RWPE2 (cell line): ENCODE results near the gene PLAAT3.
A peak's percentile ranks its signal among the peaks of the same experiment; 100 is the strongest.
"Not testable (repeated sequence)": the region's sequence is repeated elsewhere in the genome, so short reads cannot be mapped to it uniquely, and the experiment has no call there.

ENCODE experiments used
- ATAC-seq: fragments of 200-7000 bp; cut with Tn5 transposase; 3 replicates; pipeline ENCODE4 v1.9.1; 2021; ENCODE audit warnings: low read depth
- DNase-seq: peaks from one replicate; pipeline ENCODE4 v3.0.0-alpha.2; 2020; ENCODE audit warnings: low spot score
- H3K27ac ChIP-seq: fragments of 450-650 bp; 2 replicates; pipeline ENCODE4 v1.5.1; 2017; ENCODE audit warnings: mild to moderate bottlenecking; ENCODE audit not compliant: poor library complexity, severe bottlenecking
- H3K27me3 ChIP-seq: fragments of 250-450 bp; sonication (Bioruptor Pico); 2 replicates; pipeline ENCODE4 v1.5.1; 2021; ENCODE audit warnings: mild to moderate bottlenecking, moderate library complexity; ENCODE audit not compliant: insufficient read depth, poor library complexity, severe bottlenecking
- H3K36me3 ChIP-seq: fragments of 250-450 bp; sonication (Bioruptor Pico); 2 replicates; pipeline ENCODE4 v1.5.1; 2020; ENCODE audit warnings: low read depth, mild to moderate bottlenecking, moderate library complexity
- H3K4me1 ChIP-seq: fragments of 250-450 bp; sonication (Bioruptor Pico); 2 replicates; pipeline ENCODE4 v1.5.1; 2021; ENCODE audit warnings: mild to moderate bottlenecking, moderate library complexity; ENCODE audit not compliant: insufficient read depth, poor library complexity, severe bottlenecking
- H3K4me3 ChIP-seq: fragments of 250-450 bp; sonication (Bioruptor Pico); 2 replicates; pipeline ENCODE4 v1.5.1; 2021; ENCODE audit warnings: mild to moderate bottlenecking, moderate library complexity; ENCODE audit not compliant: severe bottlenecking
- H3K9me3 ChIP-seq: fragments of 250-450 bp; sonication (Bioruptor Pico); 2 replicates; pipeline ENCODE4 v1.5.1; 2021; ENCODE audit warnings: mild to moderate bottlenecking, moderate library complexity; ENCODE audit not compliant: severe bottlenecking
- CTCF ChIP-seq: fragments of 450-650 bp; IDR thresholded peaks from one replicate; pipeline ENCODE4 v1.5.1; 2017; ENCODE audit warnings: mild to moderate bottlenecking, moderate library complexity; ENCODE audit not compliant: poor library complexity, severe bottlenecking

The PLAAT3 gene

GRCh38 chr11:63629426-63629825 lies 15.2 kb upstream of the PLAAT3 start:
- no peaks in the 10 kb centered on the region for H3K9me3 ChIP-seq
- no peak overlapping the region for H3K27ac ChIP-seq
- TF ChIP-seq CTCF: no peak
- peaks cover 68% of the 10 kb centered on the region for H3K36me3 ChIP-seq
- ATAC-seq (no peak), DNase-seq (no peak)
- H3K27me3 ChIP-seq: no peaks in the 10 kb centered on the region
- no peaks in the 10 kb centered on the region for H3K4me1 ChIP-seq
- H3K4me3 ChIP-seq: no peak overlapping the region

DNA sequence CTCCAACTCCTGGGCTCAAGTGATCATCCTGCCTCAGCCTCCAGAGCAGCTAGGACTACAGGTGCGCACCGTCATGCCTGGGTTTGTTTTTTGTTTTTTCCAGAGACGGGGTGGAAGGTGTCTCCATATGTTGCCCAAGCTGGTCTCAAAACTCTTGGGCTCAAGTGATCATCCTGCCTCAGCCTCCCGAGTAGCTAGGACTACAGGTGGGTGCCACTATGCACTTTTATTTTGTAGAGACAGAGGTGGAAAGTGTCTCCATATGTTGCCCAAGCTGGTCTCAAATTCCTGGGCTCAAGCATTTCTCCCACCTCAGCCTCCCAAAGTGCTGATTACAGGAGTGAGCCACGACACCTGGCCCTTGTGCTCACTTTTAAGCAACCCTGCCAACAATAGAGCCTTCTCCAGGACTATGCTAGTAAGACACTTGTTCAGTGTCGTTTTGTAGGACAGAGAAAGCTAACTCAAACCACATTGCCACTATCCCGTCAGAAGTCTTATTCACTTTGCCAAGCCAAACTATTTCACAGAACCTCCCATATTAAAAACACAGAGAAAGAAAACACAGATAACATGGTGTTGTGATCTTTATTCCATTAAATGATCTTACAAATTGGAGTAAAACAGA lies 9.4 kb upstream of the PLAAT3 start:
- no peaks in the 10 kb centered on the region for H3K4me1 ChIP-seq
- no peak for TF ChIP-seq CTCF
- no peak for DNase-seq

GRCh38 chr11:63622323-63622722 lies 8.1 kb upstream of the PLAAT3 start:
- DNase-seq: no peak
- no peak overlapping the region for H3K4me3 ChIP-seq
- H3K27ac ChIP-seq: no peak overlapping the region
- H3K9me3 ChIP-seq: no peaks in the 10 kb centered on the region
- peaks cover 3% of the 10 kb centered on the region for H3K36me3 ChIP-seq
- H3K27me3 ChIP-seq: no peaks in the 10 kb centered on the region
- H3K4me1 ChIP-seq: no peaks in the 10 kb centered on the region
- no peak for TF ChIP-seq CTCF
- peak; percentile 54 for ATAC-seq

More for the DNA sequence above, 9.4 kb upstream of the PLAAT3 start:
- Histone ChIP-seq H3K9me3 (no peaks in the 10 kb centered on the region), H3K4me3 (no peak overlapping the region), H3K27ac (no peak overlapping the region), H3K27me3 (no peaks in the 10 kb centered on the region), H3K36me3 (peaks cover 14% of the 10 kb centered on the region)
- ATAC-seq: peak; percentile 28; the same call in 2 of the 3 replicates

- H3K4me3 ChIP-seq: no peak overlapping the region
- no peak overlapping the region for H3K27ac ChIP-seq
- no peak for ATAC-seq
- no peak for DNase-seq
- H3K36me3 ChIP-seq: no peaks in the 10 kb centered on the region
- no peaks in the 10 kb centered on the region for H3K27me3 ChIP-seq
- H3K4me1 ChIP-seq: no peaks in the 10 kb centered on the region
- H3K9me3 ChIP-seq: no peaks in the 10 kb centered on the region
- TF ChIP-seq CTCF: no peak
Observed at GRCh38 chr11:63621071-63621470, 6.8 kb upstream of the PLAAT3 start.

GRCh38 chr11:63619967-63620366 lies 5.7 kb upstream of the PLAAT3 start:
- Histone ChIP-seq H3K27ac (no peak overlapping the region), H3K9me3 (no peaks in the 10 kb centered on the region), H3K27me3 (no peaks in the 10 kb centered on the region), H3K4me1 (no peaks in the 10 kb centered on the region), H3K36me3 (no peaks in the 10 kb centered on the region), H3K4me3 (no peak overlapping the region)
- no peak for TF ChIP-seq CTCF
- ATAC-seq (no peak), DNase-seq (no peak)

GRCh38 chr11:63617686-63618085 lies 3.5 kb upstream of the PLAAT3 start:
- not testable (repeated sequence) for H3K27me3 ChIP-seq, DNase-seq, H3K27ac ChIP-seq, H3K4me3 ChIP-seq, H3K36me3 ChIP-seq, H3K9me3 ChIP-seq, ATAC-seq, H3K4me1 ChIP-seq
